ENCODE data around the gene CYSTM1.

CYSTM1 gene

GRCh38 chr5:140134277-140134935, 40.6 kb upstream of the CYSTM1 start:
- no peaks in the 10 kb centered on the region for H3K36me3 ChIP-seq (ENCODE audit: control insufficient read depth in 2 of 2, insufficient read depth in 1 of 2, low read length in 2 of 2)
- H3K4me1 ChIP-seq (ENCODE audit: control insufficient read depth, insufficient read depth, low read length): no peaks in the 10 kb centered on the region; the same call in 1 of the 2 replicates
- ChIA-PET CTCF (interaction anchor here (0.5 to 3.4 kb wide), 6 partner anchors 10 to 369 kb away, joined by 3 to 35 read pairs (median 6); no protein-coding TSS in a partner anchor), POLR2A (no interaction called here)
- TF ChIP-seq PBX3 (CRISPR knock-in tag; IDR thresholded peaks at IDR 0.05): no peak
- no peak for TF ChIP-seq REPIN1 (tag by site-specific recombination; IDR thresholded peaks at IDR 0.05; ENCODE audit: low read depth)
- 0 out of 2 replicates have a peak, but pooled peaks have one; percentile 11 for TF ChIP-seq ZNF335 (tag by site-specific recombination; conservative IDR thresholded peaks at IDR 0.05)
- TF ChIP-seq MYNN (tag by site-specific recombination; IDR thresholded peaks at IDR 0.05; ENCODE audit: borderline replicate concordance): peak; percentile 56; the same call in 1 of the 2 replicates
- peak; percentile 81 for TF ChIP-seq PRDM1 (tag by site-specific recombination; IDR thresholded peaks at IDR 0.05)
- peak; percentile 61; the same call in 1 of the 2 replicates for TF ChIP-seq ZNF629 (tag by site-specific recombination; IDR thresholded peaks at IDR 0.05)
- peak; percentile 84 for TF ChIP-seq ATF2 (tag by site-specific recombination; IDR thresholded peaks at IDR 0.05; ENCODE audit: low read depth)
- no peak for TF ChIP-seq ZNF473 (tag by site-specific recombination; IDR thresholded peaks at IDR 0.05)
- TF ChIP-seq PRDM10 (tag by site-specific recombination; IDR thresholded peaks at IDR 0.05): peak; percentile 89
- no peak overlapping the region for H3K4me3 ChIP-seq (ENCODE audit: low read depth, low read length)
- no peak overlapping the region for H3K27ac ChIP-seq (ENCODE audit: extremely low read depth, low read depth, low read length)
- no peaks in the 10 kb centered on the region for H3K9me3 ChIP-seq (ENCODE audit: control insufficient read depth, insufficient read depth, low read depth, low read length)

- POLR2A ChIA-PET: no interaction called here
- Histone ChIP-seq H3K36me3 (ENCODE audit: control insufficient read depth in 2 of 2, insufficient read depth in 1 of 2, low read length in 2 of 2) (no peaks in the 10 kb centered on the region), H3K4me3 (ENCODE audit: low read depth, low read length) (no peak overlapping the region), H3K4me1 (ENCODE audit: control insufficient read depth, insufficient read depth, low read length) (no peaks in the 10 kb centered on the region; the same call in 1 of the 2 replicates), H3K9me3 (ENCODE audit: control insufficient read depth, insufficient read depth, low read depth, low read length) (no peaks in the 10 kb centered on the region), H3K27ac (ENCODE audit: extremely low read depth, low read depth, low read length) (no peak overlapping the region)
- no peak for TF ChIP-seq ZFHX2 (tag by site-specific recombination; conservative IDR thresholded peaks at IDR 0.05)
- CTCF ChIA-PET: interaction anchor here (1.2 to 2.5 kb wide), 2 partner anchors 9 to 23 kb away, joined by 3 to 14 read pairs; no protein-coding TSS in a partner anchor
Observed at GRCh38 chr5:140135127-140135526, 39.9 kb upstream of the CYSTM1 start.

- no peaks in the 10 kb centered on the region for H3K36me3 ChIP-seq (ENCODE audit: control insufficient read depth in 2 of 2, insufficient read depth in 1 of 2, low read length in 2 of 2)
- no peaks in the 10 kb centered on the region; the same call in 1 of the 2 replicates for H3K4me1 ChIP-seq (ENCODE audit: control insufficient read depth, insufficient read depth, low read length)
- H3K9me3 ChIP-seq (ENCODE audit: control insufficient read depth, insufficient read depth, low read depth, low read length): no peaks in the 10 kb centered on the region
- CTCF ChIA-PET: interaction anchor here (0.6 to 2.5 kb wide), 4 partner anchors 8 to 61 kb away, joined by 3 to 14 read pairs (median 4); no protein-coding TSS in a partner anchor
- TF ChIP-seq KLF10 (tag by site-specific recombination; IDR thresholded peaks at IDR 0.05) (no peak), SCRT2 (tag by site-specific recombination; IDR thresholded peaks at IDR 0.05) (peak; percentile 62), ZNF112 (tag by site-specific recombination; IDR thresholded peaks at IDR 0.05) (no peak)
- POLR2A ChIA-PET: no interaction called here
- H3K4me3 ChIP-seq (ENCODE audit: low read depth, low read length): no peak overlapping the region
- no peak overlapping the region for H3K27ac ChIP-seq (ENCODE audit: extremely low read depth, low read depth, low read length)
Observed at GRCh38 chr5:140136624-140137023, 38.4 kb upstream of the CYSTM1 start.
